ENCODE results near the gene ENTHD1.

DNA sequence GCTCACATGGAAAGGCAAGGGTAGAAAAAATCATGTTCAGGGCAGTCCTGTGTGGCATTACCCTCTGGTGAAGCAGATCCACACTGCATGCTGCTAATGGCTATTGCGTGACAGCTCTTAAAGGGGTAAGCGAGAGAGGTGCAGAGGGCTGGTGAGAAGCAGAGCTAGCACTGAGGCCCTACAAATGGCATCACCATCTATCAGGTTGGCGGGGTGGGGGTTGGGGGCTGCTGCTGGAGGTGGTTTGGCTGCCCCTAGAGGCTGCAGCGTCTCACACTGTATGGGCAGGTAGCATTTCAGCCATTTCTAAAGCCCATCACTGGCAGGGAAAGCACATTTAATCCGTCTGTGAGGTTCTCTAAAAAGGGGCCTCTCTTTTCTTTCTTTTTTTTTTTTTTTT is 49.8 kb upstream of the ENTHD1 start:
- TF ChIP-seq, protein P1, sequence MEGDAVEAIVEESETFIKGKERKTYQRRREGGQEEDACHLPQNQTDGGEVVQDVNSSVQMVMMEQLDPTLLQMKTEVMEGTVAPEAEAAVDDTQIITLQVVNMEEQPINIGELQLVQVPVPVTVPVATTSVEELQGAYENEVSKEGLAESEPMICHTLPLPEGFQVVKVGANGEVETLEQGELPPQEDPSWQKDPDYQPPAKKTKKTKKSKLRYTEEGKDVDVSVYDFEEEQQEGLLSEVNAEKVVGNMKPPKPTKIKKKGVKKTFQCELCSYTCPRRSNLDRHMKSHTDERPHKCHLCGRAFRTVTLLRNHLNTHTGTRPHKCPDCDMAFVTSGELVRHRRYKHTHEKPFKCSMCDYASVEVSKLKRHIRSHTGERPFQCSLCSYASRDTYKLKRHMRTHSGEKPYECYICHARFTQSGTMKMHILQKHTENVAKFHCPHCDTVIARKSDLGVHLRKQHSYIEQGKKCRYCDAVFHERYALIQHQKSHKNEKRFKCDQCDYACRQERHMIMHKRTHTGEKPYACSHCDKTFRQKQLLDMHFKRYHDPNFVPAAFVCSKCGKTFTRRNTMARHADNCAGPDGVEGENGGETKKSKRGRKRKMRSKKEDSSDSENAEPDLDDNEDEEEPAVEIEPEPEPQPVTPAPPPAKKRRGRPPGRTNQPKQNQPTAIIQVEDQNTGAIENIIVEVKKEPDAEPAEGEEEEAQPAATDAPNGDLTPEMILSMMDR (IDR thresholded peaks at IDR 0.05), result no peak
- TF ChIP-seq POLR2A (IDR thresholded peaks at IDR 0.05; ENCODE audit: low read depth), result no peak

All from esophagus muscularis mucosa (tissue), 3 donors.